K562 (cell line): ENCODE data around the gene C1orf87. TPM values are rescaled to one million over a fixed set of nuclear protein-coding genes. Genes with fewer than 3 reads are reported as not detected.

Experiments used
- ATAC-seq: fragments of 200-7000 bp; cut with Tn5 transposase; 3 replicates; pipeline ENCODE4 v1.9.1; 2020; ENCODE audit warnings: moderate library complexity
- BruUV-seq: library from RNA; stranded (reverse); fragments of 400-500 nt; replicated peaks from 2 replicates; lab custom pipeline; 2021; lab: Mats Ljungman, UMichigan
- CTCF ChIA-PET: fragments of 300-600 bp; formaldehyde crosslinking; extraction: SDS; loops from one replicate; lab custom pipeline; 2021; ENCODE audit warnings: low intra/inter-chr PET ratio; lab: Yijun Ruan, JAX
- POLR2A ChIA-PET: fragments of 300-600, 350-650 bp; sonication (Branson Sonifier 250); formaldehyde crosslinking; extraction: SDS; loops from one replicate; lab custom pipeline; 2021; ENCODE audit warnings: antibody characterized with exemption, inconsistent platforms; lab: Yijun Ruan, JAX
- DNase-seq, 4 experiments: peaks; one replicate each; pipeline versions ENCODE4 v3.0.0 to v3.0.0-alpha.2; 2011 to 2018; ENCODE audit warnings: low spot score in 3 of 4, mixed read lengths in 3 of 4; ENCODE audit errors: extremely low read depth in 1 of 4
- FAIRE-seq: peaks from 2 replicates; lab custom pipeline; 2011; peaks lifted over from hg19 to GRCh38; lab: Jason Lieb, UNC
- H2AFZ ChIP-seq: 2 replicates; pipeline ENCODE4 v1.6.0; 2011; ENCODE audit warnings: low read depth, low read length, control low read depth, inconsistent platforms
- H3K27ac ChIP-seq: fragments of 200-600 bp; 3 replicates; pipeline ENCODE4 v1.8.0; 2011; ENCODE audit warnings: low read depth, mild to moderate bottlenecking, control low read depth, inconsistent platforms, low read length, moderate library complexity, mixed read lengths; ENCODE audit errors: extremely low read depth
- H3K27me3 ChIP-seq, 2 experiments: fragments of 300-600 bp in 1 of 2; 2 replicates in 1 of 2; 3 replicates in 1 of 2; pipeline versions ENCODE4 v1.6.0 to v1.8.0; 2011; ENCODE audit warnings: inconsistent platforms in 2 of 2, low read length in 2 of 2, mild to moderate bottlenecking in 1 of 2, mixed read lengths in 1 of 2, moderate library complexity in 1 of 2; ENCODE audit not compliant: control insufficient read depth in 2 of 2, insufficient read depth in 2 of 2
- H3K36me3 ChIP-seq: fragments of 300-600 bp; 3 replicates; pipeline ENCODE4 v1.8.0; 2011; ENCODE audit warnings: mild to moderate bottlenecking, low read length, inconsistent platforms; ENCODE audit not compliant: control insufficient read depth, insufficient read depth
- H3K4me1 ChIP-seq, 2 experiments: fragments of 200-600 bp in 1 of 2; replicated peaks in 1 of 2; 2 replicates in 1 of 2; 3 replicates in 1 of 2; pipeline versions ENCODE4 v1.5.1 to v1.8.0; 2011; ENCODE audit warnings: inconsistent platforms in 2 of 2, low read length in 2 of 2, mild to moderate bottlenecking in 1 of 2, mixed read lengths in 1 of 2, moderate library complexity in 1 of 2; ENCODE audit not compliant: control insufficient read depth in 2 of 2, insufficient read depth in 2 of 2
- H3K4me2 ChIP-seq: 2 replicates; pipeline ENCODE4 v1.6.1; 2011; ENCODE audit warnings: low read length, control low read depth, inconsistent platforms, mixed read lengths; ENCODE audit not compliant: insufficient read depth
- H3K4me3 ChIP-seq: fragments of 200-600 bp; sonication (generic), shearing (Covaris generic); 2 replicates; pipeline ENCODE4 v1.5.1; 2016; ENCODE audit warnings: control low read depth, inconsistent platforms
- H3K79me2 ChIP-seq: fragments of 200-600 bp; 3 replicates; pipeline ENCODE4 v1.8.0; 2011; ENCODE audit warnings: low read length, inconsistent platforms; ENCODE audit not compliant: control insufficient read depth, insufficient read depth
- H3K9ac ChIP-seq, 2 experiments: 2 replicates each; pipeline versions ENCODE4 v1.6.0 to v1.6.1; 2011; ENCODE audit warnings: low read depth in 2 of 2, low read length in 2 of 2, control low read depth in 1 of 2, inconsistent platforms in 1 of 2, mild to moderate bottlenecking in 1 of 2, mixed read lengths in 1 of 2; ENCODE audit not compliant: insufficient read depth in 1 of 2
- H3K9me1 ChIP-seq: one replicate; pipeline ENCODE4 v1.6.0; 2011; ENCODE audit warnings: inconsistent platforms, mild to moderate bottlenecking, low read length, moderate library complexity; ENCODE audit not compliant: control insufficient read depth, insufficient read depth
- H3K9me3 ChIP-seq: replicated peaks from 2 replicates; pipeline ENCODE4 v1.5.1; 2011; ENCODE audit warnings: low read depth, low read length, inconsistent platforms; ENCODE audit not compliant: control insufficient read depth, insufficient read depth
- H4K20me1 ChIP-seq: replicated peaks from 2 replicates; pipeline ENCODE4 v1.6.1; 2011; ENCODE audit warnings: low read length, inconsistent platforms, mixed read lengths; ENCODE audit not compliant: control insufficient read depth, insufficient read depth
- FOXA1 ChIP-seq: fragments of 450-650 bp; IDR thresholded peaks from 2 replicates; pipeline ENCODE4 v1.6.1; 2016; ENCODE audit warnings: mild to moderate bottlenecking, borderline replicate concordance
- SP2 ChIP-seq: IDR thresholded peaks from 2 replicates; pipeline ENCODE4 v1.6.1; 2011; ENCODE audit warnings: mild to moderate bottlenecking, low read depth, low read length, moderate library complexity; ENCODE audit not compliant: poor library complexity, severe bottlenecking; ENCODE audit errors: extremely low read depth
- WGBS: fragments of 100-300 bp; shearing (Covaris generic); methylation state at CpG from one replicate; pipeline ENCODE4 v1.1.6; 2016; ENCODE audit warnings: low coverage, mixed read lengths; ENCODE audit not compliant: insufficient coverage; ENCODE audit errors: missing lambda C conversion rate; 5-methylcytosine and 5-hydroxymethylcytosine counted together
- in situ Hi-C: fragments of 300-500 bp; cut with MboI; formaldehyde crosslinking; loops from 4 replicates; pipeline ENCODE4 v1.15.0; 2018; ENCODE audit warnings: inconsistent platforms, mixed read lengths
- intact Hi-C: fragments of 100-400 bp; cut with micrococcal nuclease; formaldehyde crosslinking; loops from 2 replicates; pipeline ENCODE4 v1.14.2; 2022
- polyA plus RNA-seq, 8 experiments: library from polyadenylated mRNA; depleted of rRNA in 4 of 8; stranded (reverse) in 5 of 8; unstranded in 3 of 8; fragments of >200 nt; fragmentation: Nextera tagmentation in 2 of 8; fragmentation: Illumina TruSeq in 1 of 8; extraction: Ambion mirVana in 2 of 8; extraction: Trizol in 1 of 8; gene quantifications; 2 replicates each; pipeline versions ENCODE4 v1.2.1 to v1.2.3, GENCODE V29; 2011 to 2014; ENCODE audit warnings: inconsistent platforms in 1 of 8, missing spikeins in 1 of 8
- total RNA-seq, 7 experiments: library from RNA; depleted of rRNA in 6 of 7; stranded (reverse); fragments of >200 nt in 6 of 7; fragmentation: Illumina TruSeq in 2 of 7; extraction: Trizol in 2 of 7; gene quantifications; 2 replicates each; pipeline versions ENCODE4 v1.2.1 to v1.2.3, GENCODE V29; 2011 to 2021; ENCODE audit warnings: low replicate concordance in 1 of 7
- TF ChIP-seq, protein P1 (sequence below), 3 experiments: IDR thresholded peaks in 2 of 3; conservative IDR thresholded peaks in 1 of 3; 2 replicates each; pipeline ENCODE4 v1.5.1; 2011 to 2012; ENCODE audit warnings: low read length in 3 of 3, mild to moderate bottlenecking in 3 of 3, control low read depth in 2 of 3, improper control_type of control experiment in 1 of 3, inconsistent platforms in 1 of 3, low read depth in 1 of 3, mixed read lengths in 1 of 3, moderate library complexity in 1 of 3; ENCODE audit not compliant: insufficient read depth in 2 of 3

C1orf87 gene
- total and polyA plus RNA-seq, 9 of the 15 experiments (the other 6 are each of a cell fraction or from before 2014, with no cell fraction given): not detected

DNA sequence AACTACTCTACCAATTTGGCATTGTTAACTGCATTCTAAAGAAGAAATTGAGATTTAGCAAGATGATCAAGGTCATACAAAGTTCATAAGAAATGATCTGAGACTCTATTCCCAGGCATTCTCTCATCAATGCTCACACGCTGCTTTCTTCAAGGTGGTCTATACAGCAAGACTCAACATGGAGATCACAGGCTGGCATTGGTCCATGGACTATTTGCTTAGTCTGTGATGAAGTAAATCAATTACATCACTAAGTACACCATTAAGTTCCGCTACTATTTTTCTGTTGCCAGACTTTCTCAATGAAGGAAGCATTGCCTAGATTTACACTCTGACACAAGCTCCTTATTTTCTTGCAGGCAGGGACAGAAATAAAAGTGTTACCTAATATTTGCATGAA lies 95.1 kb downstream of the C1orf87 start:
- H3K27ac ChIP-seq: no peak overlapping the region
- no peak overlapping the region for H3K9ac ChIP-seq
- H3K4me3 ChIP-seq: no peak overlapping the region
- H3K27me3 ChIP-seq: no peaks in the 10 kb centered on the region; a peak in 1 of 5 replicates
- WGBS: 0% methylated on average over 2 of the region's 2 CpGs
- H3K4me2 ChIP-seq: no peak overlapping the region
- H3K9me1 ChIP-seq: no peaks in the 10 kb centered on the region
- H3K9me3 ChIP-seq: no peaks in the 10 kb centered on the region
- CTCF ChIA-PET: no interaction called here
- TF ChIP-seq FOXA1 (no peak), SP2 (no peak)
- TF ChIP-seq, protein P1, sequence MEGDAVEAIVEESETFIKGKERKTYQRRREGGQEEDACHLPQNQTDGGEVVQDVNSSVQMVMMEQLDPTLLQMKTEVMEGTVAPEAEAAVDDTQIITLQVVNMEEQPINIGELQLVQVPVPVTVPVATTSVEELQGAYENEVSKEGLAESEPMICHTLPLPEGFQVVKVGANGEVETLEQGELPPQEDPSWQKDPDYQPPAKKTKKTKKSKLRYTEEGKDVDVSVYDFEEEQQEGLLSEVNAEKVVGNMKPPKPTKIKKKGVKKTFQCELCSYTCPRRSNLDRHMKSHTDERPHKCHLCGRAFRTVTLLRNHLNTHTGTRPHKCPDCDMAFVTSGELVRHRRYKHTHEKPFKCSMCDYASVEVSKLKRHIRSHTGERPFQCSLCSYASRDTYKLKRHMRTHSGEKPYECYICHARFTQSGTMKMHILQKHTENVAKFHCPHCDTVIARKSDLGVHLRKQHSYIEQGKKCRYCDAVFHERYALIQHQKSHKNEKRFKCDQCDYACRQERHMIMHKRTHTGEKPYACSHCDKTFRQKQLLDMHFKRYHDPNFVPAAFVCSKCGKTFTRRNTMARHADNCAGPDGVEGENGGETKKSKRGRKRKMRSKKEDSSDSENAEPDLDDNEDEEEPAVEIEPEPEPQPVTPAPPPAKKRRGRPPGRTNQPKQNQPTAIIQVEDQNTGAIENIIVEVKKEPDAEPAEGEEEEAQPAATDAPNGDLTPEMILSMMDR (IDR thresholded peaks at IDR 0.05 in 2 of 3, conservative IDR thresholded peaks at IDR 0.05 in 1 of 3; ENCODE audit: insufficient read depth in 2 of 3, low read depth in 1 of 3, low read length in 3 of 3): no peak
- TF ChIP-seq, all 486 proteins: peak for 0
- H3K79me2 ChIP-seq: no peaks in the 10 kb centered on the region
- no peaks in the 10 kb centered on the region for H3K4me1 ChIP-seq
- in situ Hi-C loops: loop anchor here (10.0 to 25.0 kb wide), 2 partner anchors 1484 to 1866 kb away; no protein-coding TSS in a partner anchor
- BruUV-seq: no TSS peak
- POLR2A ChIA-PET: no interaction called here
- H4K20me1 ChIP-seq: no peaks in the 10 kb centered on the region
- H3K36me3 ChIP-seq: no peaks in the 10 kb centered on the region
- no peak overlapping the region for H2AFZ ChIP-seq
- FAIRE-seq: no peak
- DNase-seq: no peak
- intact Hi-C loops: loop anchor here (10.0 kb wide), 1 partner anchor 306 kb away; no protein-coding TSS in a partner anchor
- ATAC-seq: no peak
